ENCODE results near the gene TRAFD1.
"Not testable (repeated sequence)": the region's sequence is repeated elsewhere in the genome, so short reads cannot be mapped to it uniquely, and the experiment has no call there.

Gene TRAFD1

GRCh38 chr12:112107306-112108201 lies 17.8 kb upstream of the TRAFD1 start:
- peaks cover 9 to 36% (median 26%) of the 10 kb centered on the region in 4 experiments for H3K4me1 ChIP-seq (ENCODE audit: control extremely low read depth in 1 of 4, control insufficient read depth in 4 of 4, insufficient read depth in 4 of 4, low read length in 3 of 4)
- peak overlapping the region; percentile 77 to 95 for H3K27ac ChIP-seq (ENCODE audit: insufficient read depth in 1 of 2, low read depth in 1 of 2, low read length in 2 of 2, poor library complexity in 1 of 2, severe bottlenecking in 2 of 2)
- WGBS (ENCODE audit: insufficient coverage), result 27% methylated on average over 12 of the region's 13 CpGs
- no peaks in the 10 kb centered on the region for H3K9me3 ChIP-seq (ENCODE audit: control extremely low read depth in 1 of 5, control insufficient read depth in 4 of 5, insufficient read depth in 2 of 5, low read depth in 1 of 5, low read length in 4 of 5)
- DNase-seq, result peak; percentile 50 to 90 (median 90)
- ChIA-PET CTCF (interaction anchor here (0.6 to 3.3 kb wide), 8 partner anchors 9 to 218 kb away, joined by 3 to 18 read pairs (median 4); no protein-coding TSS in a partner anchor), POLR2A (interaction anchor here (0.5 to 0.7 kb wide), 3 partner anchors 10 to 23 kb away, joined by 3 read pairs; no protein-coding TSS in a partner anchor)
- H3K36me3 ChIP-seq (ENCODE audit: control insufficient read depth in 4 of 4, insufficient read depth in 4 of 4, low read length in 3 of 4), result peaks cover 2 to 23% (median 10%) of the 10 kb centered on the region in 4 experiments
- H3K27me3 ChIP-seq (replicated peaks in 2 of 5; ENCODE audit: control insufficient read depth in 4 of 5, insufficient read depth in 5 of 5, low read length in 4 of 5), result no peaks in the 10 kb centered on the region
- H3K4me3 ChIP-seq (ENCODE audit: control insufficient read depth in 1 of 7, extremely low read depth in 1 of 7, insufficient read depth in 4 of 7, low read depth in 2 of 7, low read length in 6 of 7), result peak overlapping the region; percentile 81 to 100 (median 90)

DNA sequence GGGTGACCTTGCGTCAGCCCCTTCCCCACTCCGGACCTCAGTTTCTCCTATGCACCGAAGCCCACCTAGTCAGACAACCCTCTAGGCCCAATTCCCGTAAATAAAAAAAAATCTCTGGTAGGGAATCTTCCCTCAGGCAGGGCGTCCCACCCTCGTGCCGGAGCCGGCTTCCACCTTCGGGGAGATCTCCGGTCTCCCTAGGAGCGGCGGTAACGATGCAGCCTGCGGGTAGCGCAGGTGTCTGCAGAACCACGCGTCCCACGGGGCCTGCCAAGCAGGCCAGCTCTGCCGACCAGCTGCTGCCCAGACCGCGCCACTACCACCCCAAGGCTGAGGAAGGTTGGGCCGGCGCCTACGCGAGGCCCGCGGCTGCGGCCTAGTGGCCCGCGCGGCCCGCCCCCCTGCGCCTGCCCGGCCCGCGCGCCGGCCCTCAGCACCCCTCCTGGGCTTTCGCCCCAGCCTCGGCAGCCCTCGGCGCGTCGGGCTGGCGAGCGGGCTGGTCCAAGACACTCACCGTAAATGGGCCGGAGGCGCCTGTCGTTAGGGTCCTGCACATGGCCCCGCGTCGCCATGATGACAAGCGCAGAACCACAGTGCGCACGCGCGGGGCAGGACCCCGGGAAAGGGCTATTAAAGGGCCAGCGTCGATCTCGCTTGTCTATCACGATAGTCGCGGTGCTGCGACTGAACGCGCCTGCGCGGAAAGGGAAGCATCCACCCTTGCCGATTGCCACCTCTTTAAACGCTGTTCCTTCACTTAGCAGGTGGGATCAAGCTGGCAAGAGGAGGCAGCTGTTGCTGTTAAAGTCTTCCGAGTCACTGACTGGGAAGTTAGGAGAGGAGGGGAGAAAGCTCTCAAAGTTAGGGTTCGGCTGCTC lies 16.9 kb upstream of the TRAFD1 start, which contains the start of gene NAA25:
TSS of gene NAA25 (minus strand) at position 582 of the 878 bp plus-strand sequence. CDS start at position 572, 10 bp downstream.
- 0% methylated on average over 70 of the region's 74 CpGs for WGBS (ENCODE audit: insufficient coverage)
- Histone ChIP-seq H3K4me1 (ENCODE audit: control extremely low read depth in 1 of 4, control insufficient read depth in 4 of 4, insufficient read depth in 4 of 4, low read length in 3 of 4) (peaks cover 9 to 36% (median 26%) of the 10 kb centered on the region in 4 experiments), H3K36me3 (ENCODE audit: control insufficient read depth in 4 of 4, insufficient read depth in 4 of 4, low read length in 3 of 4) (peaks cover 2 to 19% (median 8%) of the 10 kb centered on the region in 4 experiments), H3K4me3 (ENCODE audit: control insufficient read depth in 1 of 7, extremely low read depth in 1 of 7, insufficient read depth in 4 of 7, low read depth in 2 of 7, low read length in 6 of 7) (peak within 1 kb of the TSS; percentile 81 to 100 (median 90)), H3K27me3 (replicated peaks in 2 of 5; ENCODE audit: control insufficient read depth in 4 of 5, insufficient read depth in 5 of 5, low read length in 4 of 5) (no peaks in the 10 kb centered on the region), H3K27ac (ENCODE audit: insufficient read depth in 1 of 2, low read depth in 1 of 2, low read length in 2 of 2, poor library complexity in 1 of 2, severe bottlenecking in 2 of 2) (peak within 1 kb of the TSS; percentile 77 to 95), H3K9me3 (ENCODE audit: control extremely low read depth in 1 of 5, control insufficient read depth in 4 of 5, insufficient read depth in 2 of 5, low read depth in 1 of 5, low read length in 4 of 5) (no peaks in the 10 kb centered on the region)
- CTCF ChIA-PET, result interaction anchor here (1.2 to 3.3 kb wide), 5 partner anchors 8 to 25 kb away, joined by 3 to 18 read pairs (median 4); no protein-coding TSS in a partner anchor
- peak; percentile 83 to 89 (median 86) for DNase-seq
- POLR2A ChIA-PET, result interaction anchor here (0.5 to 0.7 kb wide), 2 partner anchors 9 to 17 kb away, joined by 3 read pairs; no protein-coding TSS in a partner anchor

DNA sequence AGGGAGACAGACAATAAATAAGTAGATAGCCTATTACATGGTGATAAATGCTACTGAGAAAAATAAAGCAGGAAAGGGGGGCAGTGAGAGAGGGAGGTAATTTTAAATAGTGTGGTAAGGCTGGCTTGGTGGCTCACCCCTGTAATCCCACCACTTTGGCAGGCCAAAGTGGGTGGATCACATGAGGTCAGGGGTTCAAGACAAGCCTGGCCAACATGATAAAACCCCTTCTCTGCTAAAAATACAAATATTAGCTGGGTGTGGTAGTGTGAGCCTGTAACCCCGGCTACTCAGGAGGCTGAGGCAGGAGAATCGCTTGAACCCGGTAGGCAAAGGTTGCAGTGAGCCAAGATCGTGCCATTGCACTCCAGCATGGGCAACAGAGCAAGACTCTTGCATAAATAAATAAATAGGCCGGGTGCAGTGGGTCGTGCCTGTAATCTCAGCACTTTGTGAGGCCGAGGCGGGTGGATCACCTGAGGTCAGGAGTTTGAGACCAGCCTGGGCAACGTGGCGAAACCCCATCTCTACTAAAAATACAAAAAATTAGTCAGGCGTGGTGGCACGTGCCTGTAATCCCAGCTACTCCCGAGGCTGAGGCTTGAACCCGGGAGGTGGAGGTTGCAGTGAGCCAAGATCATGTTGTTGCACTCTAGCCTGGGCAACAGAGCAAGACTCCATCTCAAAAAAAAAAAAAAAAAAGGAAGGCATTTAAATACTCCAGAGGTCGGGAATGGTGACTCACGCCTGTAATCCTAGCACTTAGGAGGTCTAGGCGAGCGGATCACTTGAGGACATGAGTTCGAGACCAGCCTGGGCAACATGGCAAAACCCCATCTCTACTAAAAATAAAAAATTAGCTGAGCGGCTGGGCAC lies 14.3 kb upstream of the TRAFD1 start:
- H3K4me3 ChIP-seq (ENCODE audit: control insufficient read depth in 1 of 7, extremely low read depth in 1 of 7, insufficient read depth in 4 of 7, low read depth in 2 of 7, low read length in 6 of 7); DNase-seq; H3K27ac ChIP-seq (ENCODE audit: insufficient read depth in 1 of 2, low read depth in 1 of 2, low read length in 2 of 2, poor library complexity in 1 of 2, severe bottlenecking in 2 of 2); H3K27me3 ChIP-seq (replicated peaks in 2 of 5; ENCODE audit: control insufficient read depth in 4 of 5, insufficient read depth in 5 of 5, low read length in 4 of 5); POLR2A ChIA-PET; H3K9me3 ChIP-seq (ENCODE audit: control extremely low read depth in 1 of 5, control insufficient read depth in 4 of 5, insufficient read depth in 2 of 5, low read depth in 1 of 5, low read length in 4 of 5); H3K36me3 ChIP-seq (ENCODE audit: control insufficient read depth in 4 of 4, insufficient read depth in 4 of 4, low read length in 3 of 4): not testable (repeated sequence)
- H3K4me1 ChIP-seq (ENCODE audit: control extremely low read depth in 1 of 4, control insufficient read depth in 4 of 4, insufficient read depth in 4 of 4, low read length in 3 of 4), result peaks cover 9 to 35% (median 25%) of the 10 kb centered on the region in 4 experiments
- CTCF ChIA-PET, result interaction anchor here (1.2 to 1.7 kb wide), 2 partner anchors 14 kb away, joined by 3 to 4 read pairs; partner anchors contain the start of gene TRAFD1
- WGBS (ENCODE audit: insufficient coverage), result 98% methylated on average over 14 of the region's 20 CpGs

GRCh38 chr12:112111931-112112330 lies 13.4 kb upstream of the TRAFD1 start:
- ChIA-PET POLR2A (interaction anchor here (0.6 kb wide), 1 partner anchor 19 kb away, joined by 3 read pairs; no protein-coding TSS in a partner anchor), CTCF (interaction anchor here (1.2 to 1.7 kb wide), 2 partner anchors 13 to 15 kb away, joined by 3 to 4 read pairs; partner anchors contain the start of gene TRAFD1)
- peaks cover 12 to 36% (median 27%) of the 10 kb centered on the region in 4 experiments for H3K4me1 ChIP-seq (ENCODE audit: control extremely low read depth in 1 of 4, control insufficient read depth in 4 of 4, insufficient read depth in 4 of 4, low read length in 3 of 4)
- H3K4me3 ChIP-seq (ENCODE audit: control insufficient read depth in 1 of 7, extremely low read depth in 1 of 7, insufficient read depth in 4 of 7, low read depth in 2 of 7, low read length in 6 of 7), result no peak overlapping the region
- H3K36me3 ChIP-seq (ENCODE audit: control insufficient read depth in 4 of 4, insufficient read depth in 4 of 4, low read length in 3 of 4), result no peaks in the 10 kb centered on the region
- no peaks in the 10 kb centered on the region for H3K9me3 ChIP-seq (ENCODE audit: control extremely low read depth in 1 of 5, control insufficient read depth in 4 of 5, insufficient read depth in 2 of 5, low read depth in 1 of 5, low read length in 4 of 5)
- no CpG with 5 or more reads among the region's 5 CpGs for WGBS (ENCODE audit: insufficient coverage)
- no peak for DNase-seq
- H3K27me3 ChIP-seq (replicated peaks in 2 of 5; ENCODE audit: control insufficient read depth in 4 of 5, insufficient read depth in 5 of 5, low read length in 4 of 5), result no peaks in the 10 kb centered on the region
- H3K27ac ChIP-seq (ENCODE audit: insufficient read depth in 1 of 2, low read depth in 1 of 2, low read length in 2 of 2, poor library complexity in 1 of 2, severe bottlenecking in 2 of 2), result no peak overlapping the region

DNA sequence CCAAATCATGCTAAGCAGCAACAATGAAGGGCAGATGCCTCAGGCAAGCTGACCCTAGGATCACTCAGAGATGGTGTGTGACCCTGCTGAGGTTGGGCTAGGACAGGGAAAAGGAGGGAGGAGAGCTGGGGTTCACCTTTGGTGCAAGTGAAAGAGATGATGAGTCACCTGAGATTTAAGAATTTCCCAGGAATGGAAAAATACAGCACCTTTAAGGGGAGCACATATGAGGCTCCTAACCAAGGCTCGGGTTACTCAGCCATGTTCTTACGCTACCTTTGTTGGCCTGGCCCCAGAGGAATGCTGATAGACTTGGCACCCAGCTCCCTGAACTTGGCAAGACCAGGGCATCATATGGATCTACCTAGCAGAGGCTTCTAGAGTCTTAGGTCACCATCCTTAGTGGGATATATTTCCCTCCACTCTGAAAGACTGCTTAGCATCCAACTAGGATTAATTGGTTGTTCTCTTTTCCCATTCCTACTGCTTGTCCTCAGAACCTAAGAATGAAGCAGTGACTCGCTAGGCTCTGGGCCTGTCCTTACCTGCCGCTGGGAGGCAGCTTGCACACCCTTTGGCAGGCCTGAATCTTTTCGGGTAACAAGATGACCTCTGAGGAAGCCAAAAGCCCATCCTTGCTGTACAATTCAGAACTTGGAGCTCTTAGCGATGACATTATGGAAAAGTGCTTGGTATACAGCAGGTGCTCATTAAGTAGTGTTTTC lies 12.8 kb upstream of the TRAFD1 start:
- Histone ChIP-seq H3K4me3 (ENCODE audit: control insufficient read depth in 1 of 7, extremely low read depth in 1 of 7, insufficient read depth in 4 of 7, low read depth in 2 of 7, low read length in 6 of 7) (no peak overlapping the region), H3K9me3 (ENCODE audit: control extremely low read depth in 1 of 5, control insufficient read depth in 4 of 5, insufficient read depth in 2 of 5, low read depth in 1 of 5, low read length in 4 of 5) (no peaks in the 10 kb centered on the region), H3K4me1 (ENCODE audit: control extremely low read depth in 1 of 4, control insufficient read depth in 4 of 4, insufficient read depth in 4 of 4, low read length in 3 of 4) (peaks cover 11 to 34% (median 25%) of the 10 kb centered on the region in 4 experiments), H3K27me3 (replicated peaks in 2 of 5; ENCODE audit: control insufficient read depth in 4 of 5, insufficient read depth in 5 of 5, low read length in 4 of 5) (no peaks in the 10 kb centered on the region), H3K27ac (ENCODE audit: insufficient read depth in 1 of 2, low read depth in 1 of 2, low read length in 2 of 2, poor library complexity in 1 of 2, severe bottlenecking in 2 of 2) (no peak overlapping the region), H3K36me3 (ENCODE audit: control insufficient read depth in 4 of 4, insufficient read depth in 4 of 4, low read length in 3 of 4) (no peaks in the 10 kb centered on the region)
- ChIA-PET POLR2A (interaction anchor here (0.6 kb wide), 1 partner anchor 18 kb away, joined by 3 read pairs; no protein-coding TSS in a partner anchor), CTCF (interaction anchor here (1.2 to 1.7 kb wide), 3 partner anchors 12 to 18 kb away, joined by 3 to 4 read pairs (median 3); partner anchors contain the start of gene TRAFD1)
- WGBS (ENCODE audit: insufficient coverage), result 99% methylated on average over 6 of the region's 6 CpGs
- no peak for DNase-seq
